DMS 273 (cell line): Measurements from ENCODE around the gene CHCHD6.

Experiments used
- DNase-seq: peaks from one replicate; lab custom pipeline; 2025; ENCODE audit not compliant: unreplicated experiment; lab: John Stamatoyannopoulos, UW

Gene CHCHD6

DNA sequence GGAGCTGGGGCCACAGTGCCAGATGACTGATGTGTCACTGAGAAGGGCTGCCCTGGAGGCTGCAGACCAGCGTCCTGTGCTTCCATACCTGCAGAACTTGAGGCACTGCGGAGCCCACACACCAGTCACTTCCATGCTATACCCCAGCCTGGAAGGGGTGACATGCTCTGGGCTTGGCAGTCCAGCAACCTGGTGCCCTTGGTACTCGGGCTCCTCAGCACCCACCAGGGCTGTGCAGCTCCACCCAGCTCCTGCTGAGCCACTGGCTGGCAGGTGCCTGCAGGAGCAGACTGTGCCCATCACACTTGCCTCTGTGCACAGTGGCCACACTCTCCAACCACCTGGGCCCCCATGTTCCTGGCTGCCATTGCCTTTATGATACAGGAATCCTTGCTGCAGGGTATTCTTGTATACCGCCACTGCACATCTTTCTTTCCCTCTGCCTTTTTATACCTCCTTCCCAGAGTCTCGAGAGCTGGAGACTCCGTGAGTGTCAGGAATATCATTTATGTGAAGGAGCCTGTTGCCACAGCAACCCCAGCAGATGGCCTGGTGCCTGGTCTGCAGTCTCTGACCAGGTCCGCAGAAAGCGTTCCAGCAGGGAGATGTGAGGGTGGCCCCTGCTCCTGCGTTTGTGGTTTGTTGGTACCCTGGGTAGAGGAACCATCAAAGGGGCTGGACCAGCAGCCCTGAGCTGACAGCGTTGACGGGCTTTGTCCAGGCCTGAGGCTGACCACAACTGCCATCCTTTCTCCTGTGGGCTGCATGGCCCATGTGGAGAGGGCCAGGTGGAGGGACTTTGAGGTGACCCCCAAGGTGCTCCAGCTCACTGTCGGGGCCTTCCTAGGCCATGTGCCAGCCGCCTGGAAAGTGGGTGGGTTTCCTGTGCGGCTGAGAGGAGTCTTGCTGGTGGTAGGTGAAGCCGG, 185.5 kb downstream of the CHCHD6 start:
- DNase-seq, result no peak

DNA sequence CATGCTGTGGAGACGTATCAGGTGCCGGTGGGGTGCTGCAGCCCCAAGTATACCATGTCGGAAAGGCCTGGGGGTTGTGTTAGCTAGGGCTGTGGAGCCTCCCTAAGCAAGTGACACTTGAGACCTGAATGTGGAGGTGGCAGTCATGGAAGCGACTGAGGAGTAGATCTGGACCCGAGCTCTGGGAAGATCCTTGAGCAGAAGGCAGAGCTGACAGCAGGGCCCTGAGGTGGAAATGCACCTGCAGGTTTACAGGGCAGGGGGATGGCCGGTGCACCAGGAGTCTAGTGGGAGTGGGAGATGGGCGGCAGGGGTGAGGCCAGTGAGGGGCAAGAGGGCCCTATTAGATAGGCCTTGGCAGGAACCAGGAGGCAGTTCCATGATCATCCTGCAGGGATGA, 187.1 kb downstream of the CHCHD6 start:
- DNase-seq, result no peak

DNA sequence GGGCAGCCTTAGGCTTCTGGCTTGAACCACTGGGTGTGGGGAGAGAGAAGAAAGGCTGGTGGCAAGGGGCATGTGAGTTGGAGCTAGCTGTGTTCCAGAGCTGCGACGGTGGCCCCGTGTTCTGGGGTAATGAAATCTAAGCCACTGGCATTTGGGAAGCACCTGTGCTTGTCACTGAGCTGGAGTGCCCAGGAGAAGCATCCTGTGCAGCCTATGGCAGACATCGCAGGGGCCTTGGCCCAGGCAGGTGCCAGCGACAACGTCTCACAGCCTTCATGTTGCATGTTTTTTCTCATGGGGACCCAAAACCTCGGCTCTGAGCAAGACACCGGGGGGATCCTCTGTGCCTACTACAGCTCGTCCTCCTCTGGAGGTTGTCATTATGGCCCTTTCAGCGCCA, 187.8 kb downstream of the CHCHD6 start:
- DNase-seq, result no peak

GRCh38 chr3:126893651-126894050, 189.6 kb downstream of the CHCHD6 start:
- DNase-seq, result no peak

- DNase-seq, result no peak
Observed at GRCh38 chr3:126894475-126894874, 190.4 kb downstream of the CHCHD6 start.

GRCh38 chr3:126895178-126896066, 191.4 kb downstream of the CHCHD6 start:
- DNase-seq, result peak; percentile 30

DNA sequence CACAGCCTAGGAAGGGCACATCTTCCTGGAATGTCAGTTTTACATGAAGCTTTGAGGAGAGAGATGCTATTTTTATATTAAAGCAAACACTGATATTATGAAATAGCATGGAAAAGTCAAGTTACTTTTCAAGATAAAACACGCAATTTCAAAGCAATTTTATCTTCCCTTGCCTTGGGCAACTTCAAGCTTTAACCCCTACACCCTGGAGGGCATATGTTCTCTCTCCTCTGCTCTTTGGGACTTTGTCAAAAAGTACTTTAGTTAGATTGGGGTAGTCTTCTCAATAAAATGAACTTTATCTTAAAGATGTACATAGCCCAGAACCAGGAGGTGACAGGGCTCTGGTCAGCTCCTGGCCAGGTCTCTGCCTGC, 192.0 kb downstream of the CHCHD6 start:
- no peak for DNase-seq

DNA sequence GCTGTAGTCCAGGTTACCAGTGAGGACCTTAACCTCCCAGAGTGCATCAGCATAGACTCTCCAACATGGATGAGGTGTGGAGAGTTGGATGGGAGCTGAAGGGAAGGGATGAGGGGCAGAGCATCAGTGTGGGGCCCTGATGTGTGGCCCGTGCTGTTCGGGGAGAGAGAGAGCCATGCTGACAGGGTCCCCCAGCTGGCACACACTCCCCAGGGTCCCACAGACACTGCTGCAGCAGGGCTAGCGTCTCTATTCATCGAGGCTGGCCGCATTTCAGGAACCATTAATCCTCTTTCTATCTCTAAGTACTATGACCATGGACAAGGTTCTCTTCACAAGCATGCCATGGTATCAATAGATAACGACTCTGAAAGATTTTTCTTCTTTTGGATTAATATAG, 192.9 kb downstream of the CHCHD6 start:
- DNase-seq, result no peak

DNA sequence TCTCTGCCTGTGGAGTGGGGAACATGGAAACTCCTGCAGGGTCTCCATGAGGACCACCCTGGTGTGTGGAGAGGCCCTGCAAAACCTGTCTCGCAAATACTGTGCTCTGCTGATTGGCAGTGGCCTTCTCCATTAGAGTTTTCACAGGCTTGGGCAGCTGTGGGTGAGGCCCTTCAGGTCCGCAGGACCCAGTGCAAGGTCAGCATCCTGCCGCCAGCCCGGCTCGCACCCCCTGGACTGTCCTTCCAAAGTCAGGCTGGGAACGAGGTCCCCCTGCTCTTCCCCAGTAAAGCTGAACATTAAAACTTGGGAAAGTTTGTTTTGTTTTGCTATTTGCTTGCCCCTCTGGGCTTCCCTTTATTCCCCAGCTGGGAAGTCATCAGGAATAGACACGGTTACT, 193.9 kb downstream of the CHCHD6 start:
- DNase-seq, result no peak

DNA sequence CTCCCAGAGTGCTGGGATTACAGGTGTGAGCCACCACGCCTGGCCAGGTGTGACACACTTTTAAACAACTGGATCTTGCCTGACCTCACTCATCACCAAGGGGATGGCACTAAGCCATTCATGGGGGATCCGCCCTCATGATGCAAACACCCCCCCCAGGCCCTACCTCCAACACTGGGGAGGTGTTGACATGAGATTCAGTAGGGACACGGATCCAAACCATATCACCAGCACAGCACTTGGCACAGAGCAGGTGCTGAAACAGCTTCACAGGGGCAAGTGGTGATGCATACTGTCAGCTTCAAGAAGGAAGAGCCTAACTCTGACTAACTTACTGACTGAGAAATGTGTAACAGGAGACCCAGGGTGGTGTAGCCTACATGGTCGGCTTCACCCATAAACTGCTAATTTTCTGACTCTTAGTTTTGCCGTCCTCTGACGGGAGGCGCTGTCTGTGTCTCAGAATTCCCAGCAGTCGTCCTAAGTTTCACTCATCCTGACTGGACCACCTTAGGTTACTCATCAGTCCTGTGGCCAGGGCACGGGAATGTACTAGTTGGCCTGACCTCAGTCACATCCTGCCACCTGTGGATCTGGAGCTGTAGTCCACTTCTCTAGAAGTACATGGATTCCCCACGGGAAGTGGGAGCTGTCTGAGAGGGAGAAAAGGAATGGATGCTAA, 197.0 kb downstream of the CHCHD6 start:
- no peak for DNase-seq

DNA sequence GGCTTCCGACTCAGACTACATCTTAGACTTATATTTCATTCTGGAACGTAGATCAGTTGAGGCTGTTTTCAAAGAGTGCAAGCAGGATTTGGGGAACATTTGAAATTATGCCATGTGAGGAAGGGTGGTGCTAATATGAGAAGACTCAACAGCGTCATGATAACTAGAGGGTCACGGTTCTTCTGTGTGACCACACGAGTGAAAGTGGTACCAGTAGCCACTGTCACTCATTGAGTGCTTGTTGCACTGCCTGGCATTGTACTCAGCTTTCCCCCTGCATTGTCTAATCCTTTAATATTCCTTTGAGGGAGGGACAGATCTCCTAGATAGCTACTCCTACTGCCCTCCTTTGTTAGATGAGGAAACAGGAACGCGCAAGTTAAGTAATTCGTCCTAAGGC, 197.6 kb downstream of the CHCHD6 start:
- DNase-seq, result no peak

DNA sequence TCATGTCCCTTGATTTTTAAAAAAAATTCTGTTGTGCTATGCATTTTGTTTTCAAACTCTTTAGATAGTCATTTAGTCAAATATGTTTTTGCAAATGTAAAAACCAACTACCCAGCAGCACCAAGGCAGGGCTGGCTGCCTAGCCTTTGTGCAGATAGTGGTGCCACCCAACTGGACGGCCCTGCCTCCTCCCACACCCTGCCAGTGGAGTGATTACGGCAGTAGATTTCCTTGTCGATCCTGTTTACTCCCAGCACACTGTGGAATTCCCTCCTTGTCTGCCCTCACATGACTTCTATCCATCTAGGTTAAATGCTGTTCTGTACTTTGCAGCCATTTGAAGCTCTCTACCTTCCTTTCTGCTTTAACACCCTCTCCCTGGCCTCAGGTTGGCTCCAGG, 199.5 kb downstream of the CHCHD6 start:
- no peak for DNase-seq

GRCh38 chr3:126907557-126907956, 203.5 kb downstream of the CHCHD6 start:
- peak; percentile 55 for DNase-seq

GRCh38 chr3:126908752-126909275, 204.8 kb downstream of the CHCHD6 start:
- no peak for DNase-seq

DNA sequence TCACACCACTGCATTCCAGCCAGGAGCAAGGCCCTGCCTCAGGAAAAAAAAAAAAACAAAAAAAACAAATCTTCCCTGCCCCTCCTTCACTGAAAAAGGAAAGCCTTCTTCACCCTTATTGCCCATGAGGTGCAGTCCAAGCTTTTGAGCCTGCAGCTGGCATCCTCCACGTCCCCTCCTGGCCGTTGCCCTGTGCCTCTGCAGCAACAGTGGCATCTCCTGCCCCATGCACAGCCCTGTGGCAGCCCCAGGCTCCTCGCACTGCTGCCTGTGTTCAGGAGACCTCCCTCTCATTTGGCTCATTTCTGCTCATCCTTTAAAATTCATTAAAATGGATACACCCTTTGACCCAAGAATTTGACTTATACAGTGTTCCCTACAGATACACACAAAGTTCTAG, 206.2 kb downstream of the CHCHD6 start:
- DNase-seq, result no peak

- DNase-seq, result peak; percentile 51
Observed at GRCh38 chr3:126911162-126912026, 207.4 kb downstream of the CHCHD6 start.

GRCh38 chr3:126912027-126912422, 208.0 kb downstream of the CHCHD6 start:
- peak; percentile 51 for DNase-seq

DNA sequence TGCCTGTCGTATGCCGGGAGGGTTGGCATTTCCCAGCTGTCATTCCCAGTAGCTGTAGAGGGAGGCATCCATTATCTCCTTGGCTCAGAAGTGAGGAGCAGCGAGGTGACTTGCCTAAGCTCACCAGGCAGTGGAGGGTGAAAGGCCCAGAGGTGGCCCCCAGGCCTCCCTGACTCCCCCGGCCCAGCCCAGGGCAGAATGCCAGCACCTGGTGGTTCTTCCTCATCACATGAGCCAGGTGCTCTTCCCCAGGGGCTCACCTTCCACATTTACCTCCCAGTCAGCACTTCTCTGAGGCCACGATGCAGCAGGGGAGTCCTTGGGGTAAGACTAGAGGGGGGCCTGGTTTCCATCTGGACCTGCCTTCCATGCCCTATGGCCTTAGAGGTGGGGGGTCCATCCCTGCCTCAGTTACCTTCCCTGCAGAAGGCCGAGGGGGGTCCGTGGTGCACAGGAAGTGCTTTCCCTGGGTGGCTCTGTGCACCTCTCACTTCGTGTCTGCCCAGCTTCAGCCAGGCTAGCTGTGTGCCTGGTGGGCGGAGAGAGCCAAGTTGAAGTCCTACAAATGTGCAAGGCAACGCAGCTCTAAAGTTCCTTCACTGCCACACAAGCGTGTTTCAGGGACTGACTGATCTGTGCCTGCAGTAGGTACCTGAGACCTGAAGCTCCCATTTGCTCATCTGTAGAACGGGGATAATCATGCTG, 208.6 kb downstream of the CHCHD6 start:
- DNase-seq, result no peak

DNA sequence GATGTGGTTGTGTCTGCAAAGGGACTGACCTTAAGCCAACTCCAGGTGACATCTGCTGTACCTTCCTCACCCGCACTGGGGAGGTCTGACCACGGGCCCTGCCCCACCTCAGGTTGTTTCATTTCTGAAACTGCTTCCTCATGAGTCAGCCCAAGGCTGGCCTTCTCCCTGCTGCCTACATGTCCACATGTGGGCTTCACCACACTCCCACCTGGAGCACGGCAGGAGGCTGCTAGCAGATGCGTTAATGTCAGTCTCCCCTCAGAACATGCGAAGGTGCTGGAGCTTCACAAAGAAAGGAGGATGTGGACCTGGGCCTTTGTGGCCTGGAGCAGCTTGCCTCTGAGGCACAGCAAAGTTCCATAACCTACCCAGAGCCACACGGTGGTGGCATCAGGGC, 209.5 kb downstream of the CHCHD6 start:
- peak; percentile 70 for DNase-seq

GRCh38 chr3:126914226-126914625, 210.2 kb downstream of the CHCHD6 start:
- DNase-seq, result peak; percentile 88
